ENCODE data around the gene PSMD8.
"Not testable (repeated sequence)": the region's sequence is repeated elsewhere in the genome, so short reads cannot be mapped to it uniquely, and the experiment has no call there.

Gene PSMD8

DNA sequence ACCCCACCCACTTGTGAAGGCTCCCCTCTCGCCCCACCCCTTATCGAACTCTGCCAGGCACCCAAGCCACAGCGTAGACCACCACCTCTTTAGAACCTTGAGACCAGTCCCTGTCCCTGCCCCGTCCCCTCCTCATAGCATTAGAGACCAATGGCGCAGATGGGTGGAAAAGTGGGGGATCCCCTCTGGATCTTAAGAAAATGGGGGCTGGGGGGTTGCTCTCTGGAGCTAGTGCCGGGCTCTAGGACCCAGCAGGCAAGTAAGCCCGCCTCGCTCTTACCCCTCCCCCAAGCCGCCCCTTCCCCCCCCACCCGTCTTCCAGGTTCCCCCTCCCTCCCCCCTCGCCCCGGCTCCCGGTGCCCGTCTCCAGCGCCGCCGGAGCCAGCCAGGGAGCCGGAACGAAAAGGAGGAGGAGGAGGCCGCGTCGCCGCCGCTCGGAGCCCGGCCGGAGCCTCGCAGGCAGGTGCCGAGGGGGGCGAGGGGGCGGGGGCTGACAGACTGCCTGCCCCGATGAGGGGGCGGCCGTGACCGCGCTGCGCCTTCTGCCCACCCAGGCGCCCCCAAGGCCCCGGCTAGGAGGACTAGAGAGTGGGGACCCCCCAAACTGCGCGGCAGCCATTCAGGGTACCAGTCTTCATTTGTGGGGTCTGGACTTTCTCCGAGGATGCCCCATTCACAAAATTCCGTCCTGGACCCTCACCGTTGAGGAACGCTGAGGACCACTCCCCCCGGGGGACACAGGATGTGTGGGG is 14.2 kb downstream of the PSMD8 start, which contains the start of gene SPRED3:
TSS of gene SPRED3 (plus strand) at position 349 of the 752 bp plus-strand sequence. CDS start 1,606 bp downstream, outside the sequence.
- no peak for DNase-seq

DNA sequence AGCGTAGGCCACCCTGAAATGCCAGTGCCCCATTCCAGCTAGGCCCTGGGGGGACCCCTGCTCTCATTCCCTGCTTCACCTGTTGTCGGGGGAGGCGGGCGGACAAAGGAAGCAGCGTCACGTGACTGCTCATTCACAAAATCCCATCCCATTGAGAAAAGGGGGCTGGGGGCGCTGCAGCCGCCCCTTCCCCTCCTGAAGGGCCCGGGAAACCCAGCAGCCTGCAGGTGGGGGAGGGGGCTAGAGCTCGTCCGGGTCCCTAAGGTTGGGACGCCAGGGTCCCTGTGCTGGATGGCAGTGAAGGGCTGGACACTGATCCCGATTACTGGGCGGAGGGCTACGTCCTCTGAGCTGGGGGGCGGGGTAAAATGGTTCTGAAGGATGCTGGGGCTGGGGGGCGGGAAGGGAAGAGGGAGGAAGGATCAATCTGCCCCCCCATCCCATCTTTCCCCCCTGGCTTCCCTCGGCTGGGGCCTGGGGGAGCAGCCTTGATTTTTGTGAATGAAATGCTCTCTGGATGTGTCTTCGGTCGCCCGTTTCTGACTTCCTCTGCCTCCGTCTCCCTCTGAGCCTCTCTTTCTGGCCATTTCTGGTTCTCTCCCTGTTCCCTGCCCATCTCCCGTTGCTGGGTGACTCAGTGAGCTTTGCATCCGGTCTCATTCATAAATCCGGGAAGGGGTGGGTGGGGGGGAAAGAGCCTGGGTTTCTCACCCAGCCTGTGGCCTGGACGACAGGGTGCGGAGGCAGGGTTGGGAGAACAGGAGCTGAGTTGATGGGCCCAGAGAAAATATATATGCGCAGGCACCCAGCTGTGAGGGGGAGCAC is 14.9 kb downstream of the PSMD8 start:
- no peak for DNase-seq

DNA sequence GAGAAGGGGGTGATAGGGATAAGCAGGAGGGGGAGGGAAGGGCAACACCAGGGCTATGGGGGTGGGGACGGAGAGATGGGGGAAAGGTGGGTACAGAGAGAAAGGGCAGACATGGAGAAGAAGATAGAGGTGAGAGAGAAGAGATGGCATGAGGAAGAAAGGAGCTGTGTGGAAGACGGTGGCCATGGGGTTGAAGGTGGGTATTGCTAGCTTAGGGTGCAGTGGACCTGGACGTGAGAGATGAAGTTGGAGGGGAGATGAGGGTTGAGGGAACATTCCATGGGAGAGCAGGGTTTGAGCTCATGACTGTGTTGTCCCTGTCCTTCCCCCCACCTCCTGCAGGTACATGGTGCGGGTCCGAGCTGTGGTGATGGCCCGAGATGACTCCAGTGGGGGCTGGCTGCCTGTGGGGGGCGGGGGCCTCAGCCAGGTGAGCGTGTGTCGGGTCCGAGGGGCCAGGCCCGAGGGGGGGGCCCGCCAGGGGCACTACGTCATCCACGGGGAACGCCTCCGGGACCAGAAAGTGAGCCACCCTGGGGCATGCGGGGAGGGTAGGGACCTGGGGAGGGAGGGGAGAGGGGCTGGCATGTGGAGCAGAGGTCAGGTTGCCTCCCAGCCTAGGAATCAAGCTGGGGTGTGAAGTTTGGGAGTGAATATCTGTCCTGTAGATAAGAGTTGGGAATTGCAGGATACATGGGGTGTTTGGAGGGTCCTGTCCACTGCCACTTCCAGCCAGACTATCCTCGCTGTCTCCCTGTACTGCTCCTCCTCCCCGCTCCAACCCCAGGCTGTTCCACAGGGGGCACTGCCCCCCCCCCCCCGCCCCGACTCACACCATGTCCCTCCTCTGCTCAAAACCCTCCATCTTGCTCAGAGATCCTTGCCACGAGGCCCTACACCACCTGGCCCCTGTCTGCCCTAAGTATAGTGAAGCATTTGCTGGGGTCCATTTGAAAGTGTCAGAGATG is 15.9 kb downstream of the PSMD8 start:
- DNase-seq, result no peak

DNA sequence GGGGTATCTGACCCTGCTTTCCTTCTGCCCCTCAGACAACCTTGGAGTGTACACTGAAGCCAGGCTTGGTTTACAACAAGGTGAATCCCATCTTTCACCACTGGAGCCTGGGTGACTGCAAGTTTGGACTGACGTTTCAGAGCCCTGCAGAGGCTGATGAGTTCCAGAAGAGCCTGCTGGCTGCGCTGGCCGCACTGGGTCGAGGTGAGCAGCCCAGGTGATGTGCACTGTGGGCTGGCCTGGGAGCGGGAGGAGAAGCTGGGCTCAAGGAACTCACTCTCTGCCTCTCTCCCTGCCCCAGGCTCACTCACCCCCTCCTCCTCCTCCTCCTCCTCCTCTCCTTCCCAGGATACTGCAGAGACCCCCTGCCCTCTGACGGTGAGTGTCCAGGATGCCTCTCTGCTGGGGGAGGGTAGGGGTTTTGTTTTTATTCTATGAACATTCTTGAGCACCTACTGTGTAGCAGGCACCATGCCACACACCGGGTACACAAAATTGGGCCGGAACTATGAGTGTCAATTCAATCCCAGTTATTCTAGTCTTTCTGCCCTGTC is 17.6 kb downstream of the PSMD8 start:
- DNase-seq, result no peak

DNA sequence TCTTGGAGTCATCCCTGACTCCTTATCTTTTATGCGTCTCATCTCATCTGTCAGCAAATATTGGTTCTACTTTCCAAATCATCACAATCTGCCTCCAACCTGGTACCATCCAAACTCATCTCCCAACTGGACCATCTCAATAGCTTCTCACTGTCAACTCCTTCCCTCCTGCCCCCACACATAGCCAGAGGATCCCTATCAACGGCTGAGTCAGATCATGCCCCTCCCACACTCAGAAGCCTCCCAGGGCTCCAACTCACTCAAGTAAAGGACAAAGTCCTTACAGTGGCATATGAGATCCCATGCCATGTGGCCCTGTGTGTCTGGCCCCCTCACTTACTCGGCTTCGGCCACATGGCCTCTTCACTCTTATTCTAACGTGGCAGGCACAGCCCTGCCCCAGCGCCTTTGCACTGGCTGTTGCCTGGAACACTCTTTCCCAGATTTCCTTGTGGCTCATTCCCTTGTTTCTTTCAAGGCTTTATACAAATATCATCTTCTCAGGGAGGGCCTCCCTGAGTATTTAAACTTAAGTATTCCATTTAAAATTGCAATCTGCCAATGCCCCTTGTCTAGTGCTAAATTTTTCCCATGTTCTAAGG is 18.4 kb downstream of the PSMD8 start:
- DNase-seq, result no peak

DNA sequence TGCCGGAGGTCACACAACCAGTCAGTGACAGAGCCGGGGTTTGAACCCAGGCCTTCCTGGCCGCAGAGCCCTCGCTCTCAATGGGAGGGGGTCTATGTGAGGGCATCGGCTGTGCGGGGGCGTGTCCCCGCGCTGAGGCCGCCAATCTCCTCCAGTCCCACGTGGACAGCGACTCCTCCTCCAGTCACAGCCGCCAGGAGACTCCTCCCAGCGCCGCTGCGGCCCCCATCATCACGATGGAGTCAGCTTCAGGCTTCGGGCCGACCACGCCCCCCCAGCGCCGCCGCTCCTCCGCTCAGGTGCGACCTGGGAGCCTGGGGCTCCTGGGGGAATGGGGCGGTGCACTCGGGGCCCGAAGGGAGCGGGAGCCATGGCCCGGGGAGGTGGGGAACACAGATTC is 20.1 kb downstream of the PSMD8 start:
- peak; percentile 74 to 79 for DNase-seq

DNA sequence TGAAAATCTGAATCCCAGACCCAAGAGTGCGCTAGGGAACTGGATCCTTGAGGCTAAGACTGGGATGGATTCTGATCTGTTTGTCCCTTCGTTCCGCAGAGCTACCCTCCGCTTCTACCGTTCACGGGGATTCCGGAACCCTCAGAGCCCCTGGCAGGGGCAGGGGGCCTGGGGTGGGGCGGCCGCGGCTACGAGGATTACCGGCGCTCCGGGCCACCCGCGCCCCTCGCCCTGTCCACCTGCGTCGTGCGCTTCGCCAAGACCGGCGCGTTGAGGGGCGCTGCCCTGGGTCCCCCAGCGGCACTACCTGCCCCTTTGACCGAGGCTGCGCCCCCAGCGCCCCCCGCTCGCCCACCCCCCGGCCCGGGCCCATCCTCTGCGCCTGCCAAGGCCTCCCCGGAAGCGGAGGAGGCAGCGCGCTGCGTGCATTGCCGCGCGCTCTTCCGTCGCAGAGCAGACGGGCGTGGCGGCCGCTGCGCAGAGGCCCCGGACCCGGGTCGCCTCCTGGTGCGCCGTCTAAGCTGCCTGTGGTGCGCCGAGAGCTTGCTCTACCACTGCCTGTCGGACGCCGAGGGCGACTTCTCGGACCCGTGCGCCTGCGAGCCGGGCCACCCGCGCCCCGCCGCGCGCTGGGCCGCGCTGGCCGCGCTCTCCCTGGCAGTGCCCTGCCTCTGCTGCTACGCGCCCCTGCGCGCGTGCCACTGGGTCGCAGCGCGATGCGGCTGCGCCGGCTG is 21.2 kb downstream of the PSMD8 start:
- DNase-seq, result peak; percentile 14 to 46

DNA sequence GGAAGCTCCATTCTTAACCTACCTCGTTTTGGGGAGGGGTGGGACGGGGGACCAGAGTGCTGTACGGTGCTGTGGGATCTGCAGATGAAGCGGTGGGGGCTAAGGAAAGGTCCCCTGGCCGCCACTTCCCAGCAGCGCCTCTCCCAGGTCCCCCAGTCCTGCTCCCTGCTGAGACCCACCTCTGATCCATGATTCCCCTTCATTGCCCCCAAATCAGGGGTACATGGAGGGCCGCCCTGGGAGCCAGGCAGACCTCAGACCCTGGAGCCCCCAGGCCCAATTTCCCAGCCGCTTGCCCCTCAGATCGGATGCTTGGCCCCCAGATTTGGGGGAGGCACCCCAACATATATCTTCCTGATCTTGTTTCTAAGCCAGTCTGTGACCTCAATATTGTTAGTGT is 24.7 kb downstream of the PSMD8 start:
- DNase-seq, result no peak

DNA sequence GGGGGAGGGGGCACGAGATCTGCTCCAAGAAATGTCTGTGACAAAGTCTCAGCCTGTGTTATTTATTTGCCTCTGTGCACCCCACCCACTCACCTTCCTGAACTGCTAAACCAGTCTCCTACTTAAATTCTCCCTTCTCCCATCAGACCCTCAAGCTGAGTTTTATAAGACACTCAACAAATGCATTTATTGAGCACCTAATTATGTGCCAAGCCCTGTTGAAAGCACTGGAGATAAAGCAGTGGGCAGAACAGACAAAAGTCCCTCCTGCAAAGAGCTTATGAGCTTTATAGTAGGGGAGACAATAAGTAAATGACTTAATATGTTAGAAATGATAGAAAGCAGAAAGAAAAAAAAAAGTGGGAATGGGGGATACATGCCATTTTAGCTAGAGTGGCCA is 25.2 kb downstream of the PSMD8 start:
- no peak for DNase-seq

DNA sequence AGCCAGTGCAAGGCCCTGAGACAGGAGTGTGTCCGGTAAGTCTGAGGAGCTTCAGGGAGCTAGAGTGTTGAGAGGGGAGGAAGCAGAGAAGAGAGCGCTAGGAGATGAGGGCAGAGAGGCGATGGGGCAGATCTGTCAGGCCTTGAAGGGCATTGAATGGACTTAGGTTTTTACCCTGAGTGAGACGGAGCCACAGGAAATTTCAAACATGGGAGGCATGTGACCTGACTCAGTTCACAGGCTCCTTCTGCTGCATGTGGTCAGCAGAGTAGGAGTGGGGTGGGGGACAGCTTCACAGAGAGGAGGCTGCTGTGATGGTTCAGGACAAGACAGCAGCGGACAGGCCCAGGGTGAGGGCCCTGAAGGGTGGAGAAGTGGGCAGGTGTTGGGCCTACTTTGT is 26.0 kb downstream of the PSMD8 start:
- no peak for DNase-seq

DNA sequence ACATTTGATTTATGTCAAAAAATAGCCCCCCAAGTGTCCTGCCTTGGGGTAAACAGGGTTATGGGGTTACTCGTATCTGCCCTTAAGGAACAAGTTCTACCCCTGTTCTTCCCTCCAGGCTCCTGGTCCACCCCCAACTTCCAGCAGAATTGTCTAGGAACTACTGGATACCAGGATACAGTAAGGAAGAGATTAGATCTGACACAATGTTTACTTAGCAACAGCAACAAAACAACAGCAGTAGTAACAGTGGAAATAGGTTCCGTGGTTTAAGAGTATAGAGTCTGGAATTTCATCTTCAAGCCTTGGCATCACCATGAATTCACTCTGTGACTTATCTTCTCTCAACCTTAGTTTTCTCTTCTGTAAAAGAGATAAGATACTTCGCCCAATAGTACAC is 26.8 kb downstream of the PSMD8 start:
- DNase-seq, result no peak

DNA sequence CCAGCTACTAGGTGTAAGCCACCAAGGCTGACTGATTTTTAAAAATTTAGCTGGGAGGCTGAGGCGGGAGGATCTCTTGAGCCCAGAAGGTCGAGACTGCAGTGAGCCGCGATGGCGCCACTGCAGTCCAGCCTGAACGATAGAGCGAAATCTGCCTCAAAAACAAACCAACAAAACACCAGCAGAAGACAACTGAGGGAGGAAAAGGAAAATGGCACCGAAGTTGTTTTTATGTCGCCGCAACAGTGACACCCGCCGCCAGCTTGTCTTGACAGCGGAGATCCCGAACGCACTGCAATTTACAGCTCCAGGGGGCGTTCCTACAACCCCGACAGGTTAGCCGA is 28.2 kb downstream of the PSMD8 start:
- no peak for DNase-seq

DNA sequence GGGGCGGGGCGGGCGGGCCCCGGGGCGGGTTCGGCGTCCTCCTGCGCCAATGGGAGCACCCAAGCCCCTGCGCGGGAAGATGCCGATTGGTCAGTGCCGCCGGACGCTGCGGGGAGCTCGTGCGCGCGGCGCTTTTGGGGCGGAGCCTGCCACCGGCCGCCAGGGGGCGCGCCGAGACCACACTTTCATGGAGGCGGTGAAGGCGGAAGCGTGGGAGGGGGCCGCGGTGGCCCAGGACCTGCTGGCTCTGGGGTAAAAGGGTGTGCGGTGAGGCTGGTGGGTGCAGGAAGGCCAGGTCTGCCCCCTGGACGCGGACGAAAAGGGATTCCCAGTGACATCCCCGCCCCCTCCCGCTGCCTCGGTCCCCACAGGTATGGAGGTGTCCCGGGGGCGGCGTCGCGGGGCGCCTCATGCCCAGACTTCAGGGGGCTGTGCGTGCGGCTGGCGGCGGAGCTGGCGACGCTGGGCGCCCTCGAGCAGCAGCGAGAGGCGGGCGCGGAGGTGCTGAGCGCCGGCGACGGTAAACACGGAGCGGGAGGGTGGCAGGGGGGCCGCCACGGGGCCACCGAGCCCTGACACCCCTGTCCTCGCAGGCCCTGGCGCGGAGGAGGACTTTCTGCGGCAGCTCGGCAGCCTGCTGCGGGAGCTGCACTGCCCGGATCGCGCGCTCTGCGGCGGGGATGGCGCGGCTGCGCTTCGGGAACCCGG is 28.8 kb downstream of the PSMD8 start, which contains the start of gene FAM98C:
TSS of gene FAM98C (plus strand) at position 127 of the 708 bp plus-strand sequence. CDS start at position 188, 61 bp downstream.
- peak; percentile 98 to 99 for DNase-seq

DNA sequence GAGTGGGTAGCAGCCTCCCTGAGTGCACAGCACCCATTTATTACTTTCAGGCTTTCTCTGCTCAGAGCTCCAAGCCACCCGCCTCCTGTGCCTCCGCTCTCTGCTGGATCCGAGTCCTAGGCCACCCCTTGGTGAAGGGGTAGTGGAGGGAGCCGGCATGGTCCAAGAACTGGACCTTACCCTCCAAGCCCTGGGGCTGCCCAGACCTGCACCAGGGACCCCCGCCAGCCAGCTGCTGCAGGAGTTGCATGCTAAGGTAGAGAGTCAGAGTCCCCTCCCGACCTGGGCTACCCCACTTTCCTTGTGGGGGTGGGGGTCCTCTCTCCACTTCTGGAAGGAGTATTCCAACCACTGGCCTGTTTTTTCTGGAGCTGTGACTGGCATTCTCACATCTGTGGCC is 30.5 kb downstream of the PSMD8 start:
- no peak for DNase-seq

DNA sequence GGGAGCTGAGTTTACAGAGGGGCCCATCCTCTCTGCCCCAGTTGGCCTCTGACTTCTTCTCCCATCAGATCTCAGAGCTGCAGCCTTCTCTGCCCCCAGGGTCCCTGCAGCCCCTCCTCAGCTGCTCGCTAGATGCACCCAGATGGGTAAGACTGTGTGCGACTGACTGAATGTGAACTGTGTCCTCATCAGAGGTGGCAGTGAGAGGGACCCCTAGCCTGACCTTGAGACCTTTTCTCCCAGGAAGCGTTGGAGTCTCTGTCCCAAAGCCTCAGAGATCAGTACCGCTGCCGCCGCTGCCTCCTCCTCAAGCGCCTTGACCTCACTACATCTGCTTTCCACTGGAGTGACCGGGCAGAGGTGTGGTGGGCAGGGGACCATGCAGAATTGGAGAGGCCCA is 30.9 kb downstream of the PSMD8 start:
- no peak for DNase-seq

DNA sequence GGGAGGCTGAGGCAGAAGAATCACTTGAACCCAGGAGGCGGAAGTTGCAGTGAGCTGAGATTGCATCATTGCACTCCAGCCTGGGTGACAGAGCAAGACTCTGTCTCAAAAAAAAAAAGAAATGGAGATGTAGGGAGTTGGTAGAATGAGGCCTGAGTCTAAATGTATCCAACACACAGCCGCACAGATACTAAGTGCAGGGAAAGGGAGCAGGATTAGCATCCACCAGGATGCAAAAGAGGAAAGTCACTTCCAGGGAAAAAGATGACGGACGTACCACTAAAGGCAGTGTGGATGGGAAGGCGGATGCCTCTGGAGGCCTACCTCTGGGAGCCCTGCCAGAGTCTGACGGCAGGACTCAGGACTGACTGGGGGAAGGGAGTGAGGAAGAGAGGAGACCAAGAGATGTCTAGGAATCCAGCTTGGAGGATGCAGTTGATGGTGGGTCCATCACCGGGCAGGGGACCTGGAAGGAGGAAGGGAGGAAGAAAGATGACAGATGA is 35.3 kb downstream of the PSMD8 start:
- no peak for DNase-seq

DNA sequence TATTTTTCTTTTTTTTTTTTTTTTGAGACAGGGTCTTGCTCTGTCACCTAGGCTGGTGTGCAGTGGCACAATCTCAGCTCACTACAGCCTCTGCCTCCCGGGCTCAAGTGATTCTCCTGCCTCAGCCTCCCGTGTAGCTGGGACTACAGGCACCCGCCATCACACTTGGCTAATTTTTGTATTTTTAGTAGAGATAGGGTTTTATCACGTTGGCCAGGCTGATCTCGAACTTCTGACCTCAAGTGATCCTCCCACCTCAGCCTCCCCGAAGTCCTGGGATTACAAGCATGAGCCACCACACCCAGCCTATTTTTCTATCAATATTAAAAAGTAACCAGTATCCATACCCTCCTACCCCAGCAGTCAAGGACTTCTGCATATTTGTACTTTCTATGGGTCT is 36.0 kb downstream of the PSMD8 start:
- not testable (repeated sequence) for DNase-seq

DNA sequence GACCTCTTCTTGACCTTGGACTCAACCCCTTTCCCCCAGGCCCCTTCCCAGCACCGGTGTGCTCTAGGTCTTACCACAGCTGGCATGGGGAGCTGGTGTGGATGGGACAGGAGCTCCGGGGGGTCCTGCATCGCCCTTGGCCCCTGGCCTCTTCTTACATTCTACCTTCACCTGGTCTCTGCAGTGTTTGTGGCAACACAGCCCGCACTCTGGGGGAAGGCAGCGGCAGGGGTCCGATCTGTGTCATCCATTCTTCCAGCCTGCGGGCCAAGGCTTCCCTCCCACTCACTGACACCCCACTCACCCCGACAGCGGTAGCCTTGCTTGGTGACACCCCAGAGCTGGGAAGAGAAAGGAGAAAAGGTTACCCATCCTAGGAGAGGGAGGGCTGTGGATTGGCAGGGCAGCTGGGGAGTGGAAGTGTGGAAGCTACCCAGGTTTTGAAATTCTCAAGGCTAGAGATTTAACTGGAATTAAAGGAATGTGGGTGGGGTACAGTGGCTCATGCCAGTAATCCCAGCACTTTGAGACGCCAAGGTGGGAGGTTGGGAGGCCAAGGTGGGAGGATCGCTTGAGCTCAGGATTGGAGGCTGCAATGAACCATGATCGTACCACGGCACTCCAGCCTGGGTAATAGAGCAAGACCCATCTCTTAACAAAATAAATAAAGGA is 36.8 kb downstream of the PSMD8 start:
- no peak for DNase-seq

DNA sequence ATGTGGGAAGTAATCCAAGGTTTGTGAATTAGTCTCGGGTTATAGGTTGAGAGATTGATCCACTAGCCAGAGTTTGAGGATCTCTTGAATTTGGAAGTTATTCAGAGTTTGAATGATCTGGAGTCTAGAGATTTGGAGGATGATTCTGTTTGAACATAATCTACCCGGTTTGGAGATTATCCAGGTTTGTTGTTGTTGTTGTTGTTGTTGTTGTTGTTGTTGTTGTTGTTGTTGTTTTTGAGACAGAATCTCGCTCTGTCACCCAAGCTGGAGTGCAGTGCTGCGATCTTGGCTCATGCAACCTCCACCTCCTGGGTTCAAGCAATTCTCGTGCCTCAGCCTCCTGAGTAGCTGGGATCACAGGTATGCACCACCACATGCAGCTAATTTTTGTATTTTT is 37.5 kb downstream of the PSMD8 start:
- DNase-seq, result not testable (repeated sequence)

DNA sequence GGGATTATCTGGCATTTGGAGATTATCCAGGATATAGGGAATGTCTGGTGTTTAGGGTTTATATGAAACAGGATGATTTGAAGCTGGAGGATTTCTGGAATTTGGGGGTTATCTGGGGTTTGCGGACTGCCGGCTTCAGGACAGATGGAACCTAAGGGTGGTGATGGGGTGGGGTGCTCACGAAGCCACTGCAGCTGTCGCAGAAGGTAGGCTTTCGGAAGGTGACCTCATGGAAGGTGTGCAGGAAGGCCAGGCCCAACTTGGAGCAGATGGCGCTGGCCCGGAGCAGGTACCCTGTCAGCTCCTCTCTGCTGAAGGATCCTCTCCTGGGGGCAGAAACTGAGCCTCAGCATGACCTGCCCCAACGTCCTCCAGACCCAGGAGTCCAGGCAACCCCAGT is 38.1 kb downstream of the PSMD8 start:
- DNase-seq, result no peak

All from CD4-positive, alpha-beta T cell treated with Interferon alpha-2 for 1 hour (primary cell).